NOMO-1 treated with DMSO at 0.1 percent for 48 hours (cell line): ENCODE measurements around the gene SELENOI.
"Not testable (repeated sequence)": the region's sequence is repeated elsewhere in the genome, so short reads cannot be mapped to it uniquely, and the experiment has no call there.

Experiments used
- DNase-seq: peaks from one replicate; lab custom pipeline; 2025; ENCODE audit not compliant: unreplicated experiment; lab: John Stamatoyannopoulos, UW

Gene SELENOI

GRCh38 chr2:26345545-26346453, at the start of gene SELENOI:
Gene SELENOI, plus strand, starts transcription at chr2:26346143. Its CDS starts 90 bp downstream, at chr2:26346233.
- peak; percentile 99 for DNase-seq

- no peak for DNase-seq
Observed at GRCh38 chr2:26297061-26297460, 48.9 kb upstream of the SELENOI start.

- no peak for DNase-seq
Observed at GRCh38 chr2:26298286-26298637, 47.7 kb upstream of the SELENOI start.

- peak; percentile 45 for DNase-seq
Observed at GRCh38 chr2:26298638-26299393, 47.1 kb upstream of the SELENOI start.

- peak; percentile 42 for DNase-seq
Observed at GRCh38 chr2:26299471-26300101, 46.4 kb upstream of the SELENOI start.

- DNase-seq, result peak; percentile 17
Observed at GRCh38 chr2:26300234-26300925, 45.6 kb upstream of the SELENOI start.

GRCh38 chr2:26302846-26303245, 43.1 kb upstream of the SELENOI start:
- no peak for DNase-seq

GRCh38 chr2:26305094-26305493, 40.8 kb upstream of the SELENOI start:
- DNase-seq, result not testable (repeated sequence)

- DNase-seq, result no peak
Observed at GRCh38 chr2:26305540-26305939, 40.4 kb upstream of the SELENOI start.

- no peak for DNase-seq
Observed at GRCh38 chr2:26309921-26310320, 36.0 kb upstream of the SELENOI start.

- DNase-seq, result no peak
Observed at GRCh38 chr2:26312471-26312870, 33.5 kb upstream of the SELENOI start.

- no peak for DNase-seq
Observed at GRCh38 chr2:26313446-26313845, 32.5 kb upstream of the SELENOI start.

- DNase-seq, result no peak
Observed at GRCh38 chr2:26314243-26314642, 31.7 kb upstream of the SELENOI start.

- peak; percentile 15 for DNase-seq
Observed at GRCh38 chr2:26316041-26316440, 29.9 kb upstream of the SELENOI start.

GRCh38 chr2:26316845-26317244, 29.1 kb upstream of the SELENOI start:
- no peak for DNase-seq

GRCh38 chr2:26317377-26318105, 28.4 kb upstream of the SELENOI start:
- DNase-seq, result no peak

GRCh38 chr2:26318950-26319349, 27.0 kb upstream of the SELENOI start:
- no peak for DNase-seq

- DNase-seq, result not testable (repeated sequence)
Observed at GRCh38 chr2:26324479-26324878, 21.5 kb upstream of the SELENOI start.

GRCh38 chr2:26324903-26325302, 21.0 kb upstream of the SELENOI start:
- no peak for DNase-seq

GRCh38 chr2:26325851-26326250, 20.1 kb upstream of the SELENOI start:
- no peak for DNase-seq
